K562 (cell line): ENCODE results near the gene EPS8.

ENCODE experiments used
- ATF7 ChIP-seq: fragments of 450-650 bp; IDR thresholded peaks from 2 replicates; pipeline ENCODE4 v1.7.1; 2014; ENCODE audit warnings: mild to moderate bottlenecking, moderate library complexity
- BMI1 ChIP-seq: fragments of 150-350 bp; IDR thresholded peaks from 2 replicates; pipeline ENCODE4 v1.6.1; 2014; ENCODE audit warnings: low read length
- PTRF ChIP-seq: fragments of 450-650 bp; IDR thresholded peaks from 2 replicates; pipeline ENCODE4 v1.6.1; 2016; ENCODE audit warnings: mild to moderate bottlenecking, missing genetic modification characterization, missing compliant biosample characterization
- TF ChIP-seq, protein P1 (sequence below): sonication (generic); formaldehyde crosslinking; IDR thresholded peaks from 2 replicates; pipeline ENCODE4 v1.9.0; 2022; ENCODE audit warnings: mild to moderate bottlenecking, missing genetic modification reagents
- TF ChIP-seq, protein P2 (sequence below), 3 experiments: IDR thresholded peaks in 2 of 3; conservative IDR thresholded peaks in 1 of 3; 2 replicates each; pipeline ENCODE4 v1.5.1; 2011 to 2012; ENCODE audit warnings: low read length in 3 of 3, mild to moderate bottlenecking in 3 of 3, control low read depth in 2 of 3, improper control_type of control experiment in 1 of 3, inconsistent platforms in 1 of 3, low read depth in 1 of 3, mixed read lengths in 1 of 3, moderate library complexity in 1 of 3; ENCODE audit not compliant: insufficient read depth in 2 of 3
- TF ChIP-seq, protein P3 (sequence below), 2 experiments: fragments of 200-800 bp in 1 of 2; sonication (Bioruptor generic) in 1 of 2; sonication (generic) in 1 of 2; formaldehyde crosslinking in 1 of 2; IDR thresholded peaks in 1 of 2; conservative IDR thresholded peaks in 1 of 2; 2 replicates each; pipeline versions ENCODE4 v1.5.0 to v1.6.1; 2016 to 2020; ENCODE audit warnings: missing compliant biosample characterization in 1 of 2, missing genetic modification characterization in 1 of 2, missing genetic modification reagents in 1 of 2

DNA sequence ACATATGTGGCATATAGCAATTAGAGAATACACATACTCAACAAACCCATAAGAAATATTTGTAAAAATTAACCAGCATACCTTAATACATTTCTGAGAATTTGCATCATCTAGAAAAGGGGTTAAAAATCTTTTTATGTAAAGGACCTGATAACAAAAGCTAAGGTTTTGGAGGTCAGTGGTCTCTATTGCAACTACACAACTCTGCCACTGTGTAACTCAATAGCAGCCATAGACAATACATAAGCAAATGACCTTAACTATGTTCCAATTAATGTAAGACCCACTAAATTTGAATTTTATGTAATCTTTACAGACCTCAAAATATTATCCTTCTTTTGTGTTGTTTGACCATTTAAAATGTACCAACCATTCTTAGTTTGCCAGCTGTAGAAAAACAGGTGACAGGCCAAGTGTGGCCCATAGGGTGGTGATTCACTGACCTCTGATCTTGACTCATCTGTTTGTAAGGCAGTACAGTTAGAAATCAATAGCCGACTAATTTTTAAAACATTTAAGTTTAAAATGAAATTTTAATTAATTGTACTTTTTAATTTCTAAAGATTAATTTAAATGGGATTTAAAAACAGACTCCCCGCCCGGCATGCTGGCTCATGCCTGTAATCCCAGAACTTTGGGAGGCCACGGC lies 7.4 kb upstream of the EPS8 start:
- TF ChIP-seq, protein P1, sequence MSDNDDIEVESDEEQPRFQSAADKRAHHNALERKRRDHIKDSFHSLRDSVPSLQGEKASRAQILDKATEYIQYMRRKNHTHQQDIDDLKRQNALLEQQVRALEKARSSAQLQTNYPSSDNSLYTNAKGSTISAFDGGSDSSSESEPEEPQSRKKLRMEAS (CRISPR knock-in tag): no peak
- TF ChIP-seq BMI1: no peak
- TF ChIP-seq ATF7: no peak
- TF ChIP-seq, protein P2, sequence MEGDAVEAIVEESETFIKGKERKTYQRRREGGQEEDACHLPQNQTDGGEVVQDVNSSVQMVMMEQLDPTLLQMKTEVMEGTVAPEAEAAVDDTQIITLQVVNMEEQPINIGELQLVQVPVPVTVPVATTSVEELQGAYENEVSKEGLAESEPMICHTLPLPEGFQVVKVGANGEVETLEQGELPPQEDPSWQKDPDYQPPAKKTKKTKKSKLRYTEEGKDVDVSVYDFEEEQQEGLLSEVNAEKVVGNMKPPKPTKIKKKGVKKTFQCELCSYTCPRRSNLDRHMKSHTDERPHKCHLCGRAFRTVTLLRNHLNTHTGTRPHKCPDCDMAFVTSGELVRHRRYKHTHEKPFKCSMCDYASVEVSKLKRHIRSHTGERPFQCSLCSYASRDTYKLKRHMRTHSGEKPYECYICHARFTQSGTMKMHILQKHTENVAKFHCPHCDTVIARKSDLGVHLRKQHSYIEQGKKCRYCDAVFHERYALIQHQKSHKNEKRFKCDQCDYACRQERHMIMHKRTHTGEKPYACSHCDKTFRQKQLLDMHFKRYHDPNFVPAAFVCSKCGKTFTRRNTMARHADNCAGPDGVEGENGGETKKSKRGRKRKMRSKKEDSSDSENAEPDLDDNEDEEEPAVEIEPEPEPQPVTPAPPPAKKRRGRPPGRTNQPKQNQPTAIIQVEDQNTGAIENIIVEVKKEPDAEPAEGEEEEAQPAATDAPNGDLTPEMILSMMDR (IDR thresholded peaks at IDR 0.05 in 2 of 3, conservative IDR thresholded peaks at IDR 0.05 in 1 of 3; ENCODE audit: insufficient read depth in 2 of 3, low read depth in 1 of 3, low read length in 3 of 3): no peak
- TF ChIP-seq PTRF (tag): no peak
- TF ChIP-seq, protein P3, sequence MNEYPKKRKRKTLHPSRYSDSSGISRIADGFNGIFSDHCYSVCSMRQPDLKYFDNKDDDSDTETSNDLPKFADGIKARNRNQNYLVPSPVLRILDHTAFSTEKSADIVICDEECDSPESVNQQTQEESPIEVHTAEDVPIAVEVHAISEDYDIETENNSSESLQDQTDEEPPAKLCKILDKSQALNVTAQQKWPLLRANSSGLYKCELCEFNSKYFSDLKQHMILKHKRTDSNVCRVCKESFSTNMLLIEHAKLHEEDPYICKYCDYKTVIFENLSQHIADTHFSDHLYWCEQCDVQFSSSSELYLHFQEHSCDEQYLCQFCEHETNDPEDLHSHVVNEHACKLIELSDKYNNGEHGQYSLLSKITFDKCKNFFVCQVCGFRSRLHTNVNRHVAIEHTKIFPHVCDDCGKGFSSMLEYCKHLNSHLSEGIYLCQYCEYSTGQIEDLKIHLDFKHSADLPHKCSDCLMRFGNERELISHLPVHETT (CRISPR knock-in tag; conservative IDR thresholded peaks at IDR 0.05 in 1 of 2, IDR thresholded peaks at IDR 0.05 in 1 of 2): no peak
